Tibial artery (tissue), 4 donors: ENCODE data around the gene ELFN2.

Source experiments
- DNase-seq, 2 donors: peaks; one replicate each; pipeline ENCODE4 v3.0.0-alpha.2; 2019
- H3K27ac ChIP-seq, 2 donors: fragments of 200-600 bp; sonication (generic) in 1 of 2; 1 replicate in 1 of 2; 2 replicates in 1 of 2; pipeline ENCODE4 v1.5.1; 2018 to 2019; ENCODE audit warnings: mild to moderate bottlenecking in 1 of 2
- H3K27me3 ChIP-seq, 2 donors: fragments of 200-600 bp; sonication (generic) in 1 of 2; one replicate each; pipeline versions ENCODE4 v1.5.1 to v1.6.0; 2016 to 2019
- H3K36me3 ChIP-seq, 3 donors: fragments of 200-600 bp; sonication (generic) in 2 of 3; one replicate each; pipeline ENCODE4 v1.5.1; 2016 to 2019; ENCODE audit warnings: mild to moderate bottlenecking in 2 of 3
- H3K4me1 ChIP-seq, 4 donors: fragments of 200-600 bp; sonication (generic) in 2 of 4; 1 replicate in 3 of 4; 2 replicates in 1 of 4; pipeline ENCODE4 v1.5.1; 2016 to 2019
- H3K4me3 ChIP-seq, 2 donors: fragments of 200-600 bp; sonication (generic) in 1 of 2; 1 replicate in 1 of 2; 2 replicates in 1 of 2; pipeline ENCODE4 v1.5.1; 2018 to 2019; ENCODE audit warnings: mild to moderate bottlenecking in 2 of 2
- H3K9me3 ChIP-seq, 3 donors: fragments of 200-600 bp; sonication (generic) in 1 of 3; one replicate each; pipeline ENCODE4 v1.5.1; 2016 to 2019
- CTCF ChIP-seq, 2 experiments: fragments of 200-600 bp in 1 of 2; fragments of 450-650 bp in 1 of 2; IDR thresholded peaks; one replicate each; pipeline ENCODE4 v1.5.1; 2017 to 2019; ENCODE audit warnings: antibody characterized with exemption in 2 of 2, mild to moderate bottlenecking in 1 of 2, moderate library complexity in 1 of 2
- intact Hi-C: fragments of 100-400 bp; cut with DNase I; formaldehyde crosslinking; loops from one replicate; pipeline ENCODE4 v1.15.0; 2023; ENCODE audit warnings: low total_unique reads

ELFN2 gene

GRCh38 chr22:37373451-37373850 is 53.8 kb downstream of the ELFN2 start:
- no peaks in the 10 kb centered on the region for H3K36me3 ChIP-seq
- intact Hi-C loops: no loop called here
- DNase-seq: no peak
- H3K9me3 ChIP-seq: no peaks in the 10 kb centered on the region
- H3K4me1 ChIP-seq: no peaks in the 10 kb centered on the region
- TF ChIP-seq CTCF (IDR thresholded peaks at IDR 0.05): no peak
- peaks cover 0 to 73% of the 10 kb centered on the region in 2 donors for H3K27me3 ChIP-seq
- no peak overlapping the region for H3K27ac ChIP-seq
- H3K4me3 ChIP-seq: no peak overlapping the region

GRCh38 chr22:37371911-37372310 is 55.4 kb downstream of the ELFN2 start:
- no peak overlapping the region for H3K27ac ChIP-seq
- H3K4me3 ChIP-seq: no peak overlapping the region
- intact Hi-C loops: no loop called here
- peaks cover 0 to 58% of the 10 kb centered on the region in 2 donors for H3K27me3 ChIP-seq
- H3K4me1 ChIP-seq: no peaks in the 10 kb centered on the region
- TF ChIP-seq CTCF (IDR thresholded peaks at IDR 0.05): no peak
- no peaks in the 10 kb centered on the region for H3K9me3 ChIP-seq
- no peak for DNase-seq
- no peaks in the 10 kb centered on the region for H3K36me3 ChIP-seq

GRCh38 chr22:37371491-37371890 is 55.8 kb downstream of the ELFN2 start:
- H3K27me3 ChIP-seq: peaks cover 0 to 54% of the 10 kb centered on the region in 2 donors
- H3K4me3 ChIP-seq: no peak overlapping the region
- H3K27ac ChIP-seq: no peak overlapping the region
- no peaks in the 10 kb centered on the region for H3K4me1 ChIP-seq
- H3K36me3 ChIP-seq: no peaks in the 10 kb centered on the region
- no peak for DNase-seq
- no peak for TF ChIP-seq CTCF (IDR thresholded peaks at IDR 0.05)
- H3K9me3 ChIP-seq: no peaks in the 10 kb centered on the region
- intact Hi-C loops: no loop called here

GRCh38 chr22:37370306-37370979 is 56.8 kb downstream of the ELFN2 start:
- H3K9me3 ChIP-seq: no peaks in the 10 kb centered on the region
- TF ChIP-seq CTCF (IDR thresholded peaks at IDR 0.05): no peak
- H3K27me3 ChIP-seq: peaks cover 0 to 43% of the 10 kb centered on the region in 2 donors
- DNase-seq: peak; percentile 64 to 75
- H3K4me1 ChIP-seq: no peaks in the 10 kb centered on the region
- H3K4me3 ChIP-seq: no peak overlapping the region
- intact Hi-C loops: no loop called here
- H3K36me3 ChIP-seq: no peaks in the 10 kb centered on the region
- H3K27ac ChIP-seq: no peak overlapping the region

- no peaks in the 10 kb centered on the region for H3K9me3 ChIP-seq
- no peaks in the 10 kb centered on the region for H3K36me3 ChIP-seq
- TF ChIP-seq CTCF (IDR thresholded peaks at IDR 0.05): no peak
- H3K4me3 ChIP-seq: no peak overlapping the region
- H3K27me3 ChIP-seq: peaks cover 0 to 35% of the 10 kb centered on the region in 2 donors
- no peaks in the 10 kb centered on the region for H3K4me1 ChIP-seq
- no peak for DNase-seq
- H3K27ac ChIP-seq: no peak overlapping the region
- intact Hi-C loops: no loop called here
These were observed 57.8 kb downstream of the ELFN2 start for GRCh38 chr22:37369483-37369882.

- no peak overlapping the region for H3K27ac ChIP-seq
- H3K9me3 ChIP-seq: no peaks in the 10 kb centered on the region
- no peaks in the 10 kb centered on the region for H3K4me1 ChIP-seq
- no peak overlapping the region for H3K4me3 ChIP-seq
- DNase-seq: no peak
- intact Hi-C loops: no loop called here
- H3K27me3 ChIP-seq: peaks cover 0 to 30% of the 10 kb centered on the region in 2 donors
- no peak for TF ChIP-seq CTCF (IDR thresholded peaks at IDR 0.05)
- no peaks in the 10 kb centered on the region for H3K36me3 ChIP-seq
These were observed 59.2 kb downstream of the ELFN2 start for GRCh38 chr22:37368058-37368457.
